Gastrocnemius medialis (tissue), 4 donors: ENCODE measurements around the gene PLCG2. TPM values are rescaled to one million over a fixed set of nuclear protein-coding genes. Genes with fewer than 3 reads are reported as not detected.

Experiments used
- ATAC-seq, 2 donors: fragments of 150-250 bp; one replicate each; pipeline ENCODE4 v1.9.1; 2016
- DNase-seq, 2 donors: peaks; one replicate each; pipeline ENCODE4 v3.0.0-alpha.2; 2019
- H3K27ac ChIP-seq, 4 donors: fragments of 200-600 bp; sonication (generic); 1 replicate in 1 of 4; 2 replicates in 3 of 4; pipeline ENCODE4 v1.5.1; 2016 to 2018; ENCODE audit warnings: mild to moderate bottlenecking in 2 of 4, moderate library complexity in 1 of 4
- H3K27me3 ChIP-seq, 3 donors: fragments of 200-600 bp; sonication (generic) in 2 of 3; 1 replicate in 1 of 3; 2 replicates in 2 of 3; pipeline versions ENCODE4 v1.5.1 to v1.6.0; 2016 to 2019; ENCODE audit warnings: mild to moderate bottlenecking in 1 of 3, moderate library complexity in 1 of 3
- H3K36me3 ChIP-seq, 2 donors: fragments of 200-600 bp; sonication (generic) in 1 of 2; one replicate each; pipeline ENCODE4 v1.5.1; 2017 to 2018
- H3K4me1 ChIP-seq, 2 donors: fragments of 200-600 bp; sonication (generic) in 1 of 2; one replicate each; pipeline ENCODE4 v1.5.1; 2016 to 2017; ENCODE audit warnings: mild to moderate bottlenecking in 2 of 2
- H3K4me3 ChIP-seq, 4 donors: fragments of 200-600 bp; sonication (generic) in 3 of 4; 1 replicate in 1 of 4; 2 replicates in 3 of 4; pipeline ENCODE4 v1.5.1; 2016 to 2019; ENCODE audit warnings: mild to moderate bottlenecking in 2 of 4
- H3K9me3 ChIP-seq, 3 donors: fragments of 200-600 bp; sonication (generic) in 2 of 3; 1 replicate in 1 of 3; 2 replicates in 2 of 3; pipeline ENCODE4 v1.5.1; 2016 to 2019
- CTCF ChIP-seq, 5 experiments: fragments of 450-650 bp in 3 of 5; fragments of 200-600 bp in 2 of 5; sonication (generic) in 2 of 5; IDR thresholded peaks in 4 of 5; conservative IDR thresholded peaks in 1 of 5; 1 replicate in 4 of 5; 2 replicates in 1 of 5; pipeline ENCODE4 v1.5.1; 2016 to 2019; ENCODE audit warnings: antibody characterized with exemption in 5 of 5, mild to moderate bottlenecking in 3 of 5, moderate library complexity in 3 of 5
- POLR2A ChIP-seq, 2 donors: fragments of 450-650 bp; IDR thresholded peaks; one replicate each; pipeline ENCODE4 v1.6.1; 2017; ENCODE audit warnings: antibody characterized with exemption in 2 of 2, mild to moderate bottlenecking in 2 of 2, moderate library complexity in 2 of 2
- in situ Hi-C, 4 donors: fragments of 200-750 bp; cut with MboI; loops; one replicate each; pipeline versions ENCODE4 v1.15.0 to v1.8.0; 2017; ENCODE audit warnings: low sequenced_read_pairs in 4 of 4
- intact Hi-C: fragments of 100-400 bp; cut with DNase I; formaldehyde crosslinking; loops from one replicate; pipeline ENCODE4 v1.15.1; 2023; ENCODE audit warnings: low total_unique reads
- total RNA-seq, 4 donors: library from RNA; depleted of rRNA; stranded (reverse); fragments of >200 nt; gene quantifications; one replicate each; pipeline versions ENCODE4 v1.1.0 to v1.2.3, GENCODE V29; 2016

PLCG2 gene
- total RNA-seq, 4 donors from 2014 or later = 1.8 to 3.0 (median 2.1) TPM

GRCh38 chr16:81817789-81818567 is 38.9 kb downstream of the PLCG2 start:
- H3K9me3 ChIP-seq = no peaks in the 10 kb centered on the region
- no peak overlapping the region for H3K27ac ChIP-seq
- no peaks in the 10 kb centered on the region for H3K4me1 ChIP-seq
- no peaks in the 10 kb centered on the region for H3K36me3 ChIP-seq
- H3K4me3 ChIP-seq = no peak overlapping the region
- in situ Hi-C loops = no loop called here
- TF ChIP-seq POLR2A (IDR thresholded peaks at IDR 0.05) (no peak), CTCF (IDR thresholded peaks at IDR 0.05 in 4 of 5, conservative IDR thresholded peaks at IDR 0.05 in 1 of 5) (no peak)
- ATAC-seq (no peak), DNase-seq (no peak)
- H3K27me3 ChIP-seq = no peaks in the 10 kb centered on the region
- intact Hi-C loops = no loop called here

GRCh38 chr16:81818568-81818896 is 39.4 kb downstream of the PLCG2 start:
- no peak overlapping the region for H3K4me3 ChIP-seq
- no peak overlapping the region for H3K27ac ChIP-seq
- DNase-seq = no peak
- in situ Hi-C loops = no loop called here
- H3K4me1 ChIP-seq = no peaks in the 10 kb centered on the region
- TF ChIP-seq CTCF (IDR thresholded peaks at IDR 0.05 in 4 of 5, conservative IDR thresholded peaks at IDR 0.05 in 1 of 5) (no peak), POLR2A (IDR thresholded peaks at IDR 0.05) (no peak)
- no peak for ATAC-seq
- no peaks in the 10 kb centered on the region for H3K27me3 ChIP-seq
- H3K36me3 ChIP-seq = no peaks in the 10 kb centered on the region
- intact Hi-C loops = no loop called here
- no peaks in the 10 kb centered on the region for H3K9me3 ChIP-seq

GRCh38 chr16:81818905-81819304 is 39.8 kb downstream of the PLCG2 start:
- Histone ChIP-seq H3K4me1 (no peaks in the 10 kb centered on the region), H3K27ac (no peak overlapping the region), H3K4me3 (no peak overlapping the region), H3K9me3 (no peaks in the 10 kb centered on the region), H3K27me3 (no peaks in the 10 kb centered on the region), H3K36me3 (no peaks in the 10 kb centered on the region)
- in situ Hi-C loops (no loop called here), intact Hi-C loops (no loop called here)
- no peak for DNase-seq
- no peak for ATAC-seq
- no peak for TF ChIP-seq POLR2A (IDR thresholded peaks at IDR 0.05)
- no peak for TF ChIP-seq CTCF (IDR thresholded peaks at IDR 0.05 in 4 of 5, conservative IDR thresholded peaks at IDR 0.05 in 1 of 5)

GRCh38 chr16:81821436-81822128 is 42.5 kb downstream of the PLCG2 start:
- in situ Hi-C loops = no loop called here
- TF ChIP-seq POLR2A (IDR thresholded peaks at IDR 0.05) (no peak), CTCF (IDR thresholded peaks at IDR 0.05 in 4 of 5, conservative IDR thresholded peaks at IDR 0.05 in 1 of 5) (no peak)
- Histone ChIP-seq H3K27me3 (no peaks in the 10 kb centered on the region), H3K36me3 (no peaks in the 10 kb centered on the region), H3K4me3 (no peak overlapping the region), H3K9me3 (no peaks in the 10 kb centered on the region), H3K27ac (no peak overlapping the region), H3K4me1 (no peaks in the 10 kb centered on the region)
- DNase-seq (no peak), ATAC-seq (no peak)
- intact Hi-C loops = no loop called here
